Muscle layer of colon (tissue), 2 donors: ENCODE data around the gene RIT2.

Experiments used
- H3K27ac ChIP-seq: one replicate; pipeline ENCODE4 v1.7.0; 2013; ENCODE audit warnings: low read depth, mild to moderate bottlenecking, low read length, moderate library complexity
- H3K27me3 ChIP-seq, 2 donors: one replicate each; pipeline ENCODE4 v1.7.0; 2013; ENCODE audit warnings: low read length in 2 of 2, mild to moderate bottlenecking in 2 of 2; ENCODE audit not compliant: insufficient read depth in 2 of 2, control insufficient read depth in 1 of 2
- H3K36me3 ChIP-seq: one replicate; pipeline ENCODE4 v1.7.0; 2013; ENCODE audit warnings: mild to moderate bottlenecking, low read length; ENCODE audit not compliant: insufficient read depth
- H3K4me1 ChIP-seq: one replicate; pipeline ENCODE4 v1.7.0; 2013; ENCODE audit warnings: mild to moderate bottlenecking, low read length; ENCODE audit not compliant: insufficient read depth
- H3K4me3 ChIP-seq, 2 donors: one replicate each; pipeline ENCODE4 v1.7.0; 2013; ENCODE audit warnings: low read length in 2 of 2, low read depth in 1 of 2, mild to moderate bottlenecking in 1 of 2, moderate library complexity in 1 of 2
- H3K9ac ChIP-seq: one replicate; pipeline ENCODE4 v1.7.0; 2013; ENCODE audit warnings: low read length
- H3K9me3 ChIP-seq: one replicate; pipeline ENCODE4 v1.7.0; 2013; ENCODE audit warnings: mild to moderate bottlenecking, low read length
- donor health status: abdominal sarcoma.
- donor health status: Adenocarcinoma of cecum.

RIT2 gene

GRCh38 chr18:43049021-43049420, 66.5 kb downstream of the RIT2 start:
- Histone ChIP-seq H3K4me1 (no peaks in the 10 kb centered on the region), H3K4me3 (no peak overlapping the region), H3K9ac (no peak overlapping the region), H3K9me3 (no peaks in the 10 kb centered on the region), H3K27me3 (no peaks in the 10 kb centered on the region), H3K36me3 (no peaks in the 10 kb centered on the region), H3K27ac (no peak overlapping the region)

- H3K9me3 ChIP-seq = no peaks in the 10 kb centered on the region
Observed at GRCh38 chr18:43046322-43046721, 69.2 kb downstream of the RIT2 start.

GRCh38 chr18:43043626-43044025, 71.9 kb downstream of the RIT2 start:
- Histone ChIP-seq H3K4me1 (no peaks in the 10 kb centered on the region), H3K4me3 (no peak overlapping the region), H3K9me3 (no peaks in the 10 kb centered on the region), H3K27ac (no peak overlapping the region), H3K27me3 (no peaks in the 10 kb centered on the region), H3K9ac (no peak overlapping the region), H3K36me3 (no peaks in the 10 kb centered on the region)

More at GRCh38 chr18:43046322-43046721, 69.2 kb downstream of the RIT2 start:
- no peak overlapping the region for H3K27ac ChIP-seq
- no peak overlapping the region for H3K9ac ChIP-seq
- H3K27me3 ChIP-seq = no peaks in the 10 kb centered on the region
- no peaks in the 10 kb centered on the region for H3K36me3 ChIP-seq
- H3K4me3 ChIP-seq = no peak overlapping the region
- no peaks in the 10 kb centered on the region for H3K4me1 ChIP-seq

GRCh38 chr18:43040281-43040680, 75.2 kb downstream of the RIT2 start:
- H3K4me3 ChIP-seq = no peak overlapping the region
- no peaks in the 10 kb centered on the region for H3K9me3 ChIP-seq
- no peak overlapping the region for H3K27ac ChIP-seq
- no peaks in the 10 kb centered on the region for H3K4me1 ChIP-seq
- H3K27me3 ChIP-seq = no peaks in the 10 kb centered on the region
- no peak overlapping the region for H3K9ac ChIP-seq
- H3K36me3 ChIP-seq = no peaks in the 10 kb centered on the region

- Histone ChIP-seq H3K4me3 (no peak overlapping the region), H3K9ac (no peak overlapping the region), H3K9me3 (no peaks in the 10 kb centered on the region), H3K4me1 (no peaks in the 10 kb centered on the region), H3K36me3 (no peaks in the 10 kb centered on the region), H3K27ac (no peak overlapping the region), H3K27me3 (no peaks in the 10 kb centered on the region)
Observed at GRCh38 chr18:43034683-43035500, 80.6 kb downstream of the RIT2 start.

- Histone ChIP-seq H3K4me1 (no peaks in the 10 kb centered on the region), H3K36me3 (no peaks in the 10 kb centered on the region), H3K27me3 (no peaks in the 10 kb centered on the region), H3K4me3 (no peak overlapping the region), H3K9ac (no peak overlapping the region), H3K9me3 (no peaks in the 10 kb centered on the region), H3K27ac (no peak overlapping the region)
Observed at GRCh38 chr18:43031169-43031568, 84.3 kb downstream of the RIT2 start.

- Histone ChIP-seq H3K4me3 (no peak overlapping the region), H3K4me1 (no peaks in the 10 kb centered on the region), H3K27ac (no peak overlapping the region), H3K36me3 (no peaks in the 10 kb centered on the region), H3K9ac (no peak overlapping the region), H3K9me3 (no peaks in the 10 kb centered on the region), H3K27me3 (no peaks in the 10 kb centered on the region)
Observed at GRCh38 chr18:43029414-43029813, 86.1 kb downstream of the RIT2 start.

- H3K9me3 ChIP-seq = no peaks in the 10 kb centered on the region
- no peaks in the 10 kb centered on the region for H3K27me3 ChIP-seq
- no peak overlapping the region for H3K4me3 ChIP-seq
- H3K4me1 ChIP-seq = no peaks in the 10 kb centered on the region
- H3K9ac ChIP-seq = no peak overlapping the region
- H3K36me3 ChIP-seq = no peaks in the 10 kb centered on the region
- H3K27ac ChIP-seq = no peak overlapping the region
Observed at GRCh38 chr18:43022874-43023273, 92.6 kb downstream of the RIT2 start.

- Histone ChIP-seq H3K27me3 (no peaks in the 10 kb centered on the region), H3K36me3 (no peaks in the 10 kb centered on the region), H3K4me3 (no peak overlapping the region), H3K4me1 (no peaks in the 10 kb centered on the region), H3K9ac (no peak overlapping the region), H3K9me3 (no peaks in the 10 kb centered on the region), H3K27ac (no peak overlapping the region)
Observed at GRCh38 chr18:43017622-43018021, 97.9 kb downstream of the RIT2 start.

GRCh38 chr18:43013486-43013885, 102.0 kb downstream of the RIT2 start:
- H3K36me3 ChIP-seq = no peaks in the 10 kb centered on the region
- no peak overlapping the region for H3K27ac ChIP-seq
- no peak overlapping the region for H3K4me3 ChIP-seq
- H3K9me3 ChIP-seq = no peaks in the 10 kb centered on the region
- H3K9ac ChIP-seq = no peak overlapping the region
- H3K4me1 ChIP-seq = no peaks in the 10 kb centered on the region
- no peaks in the 10 kb centered on the region for H3K27me3 ChIP-seq

GRCh38 chr18:43012951-43013350, 102.5 kb downstream of the RIT2 start:
- H3K36me3 ChIP-seq = no peaks in the 10 kb centered on the region
- no peaks in the 10 kb centered on the region for H3K9me3 ChIP-seq
- no peaks in the 10 kb centered on the region for H3K27me3 ChIP-seq
- no peak overlapping the region for H3K9ac ChIP-seq
- no peak overlapping the region for H3K27ac ChIP-seq
- no peak overlapping the region for H3K4me3 ChIP-seq
- H3K4me1 ChIP-seq = no peaks in the 10 kb centered on the region

- Histone ChIP-seq H3K4me3 (no peak overlapping the region), H3K9me3 (no peaks in the 10 kb centered on the region), H3K27me3 (no peaks in the 10 kb centered on the region), H3K4me1 (no peaks in the 10 kb centered on the region), H3K36me3 (no peaks in the 10 kb centered on the region), H3K9ac (no peak overlapping the region), H3K27ac (no peak overlapping the region)
Observed at GRCh38 chr18:43010611-43011010, 104.9 kb downstream of the RIT2 start.
